Gastroesophageal sphincter (tissue), 2 donors: ENCODE results near the gene ABR.

Experiments
- POLR2A ChIP-seq, 2 donors: fragments of 450-650 bp; IDR thresholded peaks; one replicate each; pipeline ENCODE4 v1.6.1; 2017; ENCODE audit warnings: antibody characterized with exemption in 2 of 2, mild to moderate bottlenecking in 2 of 2, moderate library complexity in 1 of 2
- POLR2AphosphoS5 ChIP-seq: sonication (generic); formaldehyde crosslinking; IDR thresholded peaks from one replicate; pipeline ENCODE4 v1.6.1; 2017; ENCODE audit warnings: antibody characterized with exemption

DNA sequence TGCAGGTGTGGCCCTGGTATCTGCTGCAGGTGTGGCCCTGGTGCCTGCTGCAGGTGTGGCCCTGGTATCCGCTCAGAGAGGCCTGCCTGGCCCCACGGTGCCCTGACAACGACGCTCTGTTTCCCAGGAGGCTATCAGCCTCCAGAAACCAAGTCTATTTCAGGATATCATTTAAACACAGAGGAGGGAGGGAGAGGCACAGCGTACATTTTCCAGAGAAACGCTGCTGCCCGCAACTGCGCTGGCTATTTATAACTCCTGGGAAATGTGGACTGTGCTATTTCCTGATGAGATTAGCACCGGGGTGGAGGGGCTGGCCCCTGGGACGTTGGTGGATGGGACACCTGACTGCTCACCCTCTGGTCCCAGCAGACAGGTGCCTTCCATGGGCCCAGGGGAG, 160.3 kb downstream of the ABR start:
- no peak for TF ChIP-seq POLR2AphosphoS5
- TF ChIP-seq POLR2A (IDR thresholded peaks at IDR 0.05): no peak
